ENCODE data around the gene CENPM. TPM values are rescaled to one million over a fixed set of nuclear protein-coding genes. Genes with fewer than 3 reads are reported as not detected.

Gene CENPM
- total and polyA plus RNA-seq, 9 of the 15 experiments (the other 6 are each of a cell fraction or from before 2014, with no cell fraction given): 11.3 to 67.7 (median 32.3) TPM

DNA sequence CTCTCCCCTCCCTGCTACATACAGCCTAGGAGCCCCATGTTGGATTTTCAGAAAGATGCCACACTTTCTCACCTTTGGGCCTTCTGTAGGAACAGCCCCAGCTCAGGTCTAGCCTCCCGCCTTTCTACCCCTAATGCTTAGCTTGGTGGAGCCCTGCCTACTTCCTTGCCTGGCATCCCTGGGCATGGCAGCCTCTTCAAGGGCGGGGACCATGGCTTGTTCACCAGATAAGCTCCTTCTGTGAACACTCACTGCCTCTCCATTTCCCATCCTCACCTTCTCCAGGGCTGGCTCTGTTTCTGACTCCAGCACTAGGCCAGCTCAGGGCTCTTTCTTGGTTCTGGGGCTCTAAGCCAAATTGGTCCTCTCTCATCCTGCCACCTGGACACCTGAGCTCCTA, 23.6 kb upstream of the CENPM start:
- H3K27ac ChIP-seq (ENCODE audit: extremely low read depth, low read depth, low read length): no peak overlapping the region
- H3K27me3 ChIP-seq (ENCODE audit: control insufficient read depth in 2 of 2, insufficient read depth in 2 of 2, low read length in 2 of 2): peaks cover 0 to 29% of the 10 kb centered on the region in 2 experiments; a peak in 4 of 5 replicates
- no peaks in the 10 kb centered on the region for H3K36me3 ChIP-seq (ENCODE audit: control insufficient read depth, insufficient read depth, low read length)
- H3K79me2 ChIP-seq (ENCODE audit: control insufficient read depth, insufficient read depth, low read length): no peaks in the 10 kb centered on the region
- H3K4me3 ChIP-seq: no peak overlapping the region
- peaks cover 4 to 11% of the 10 kb centered on the region in 2 experiments; a peak in 4 of 5 replicates for H3K4me1 ChIP-seq (replicated peaks in 1 of 2; ENCODE audit: control insufficient read depth in 2 of 2, insufficient read depth in 2 of 2, low read length in 2 of 2)
- H3K9me1 ChIP-seq (ENCODE audit: control insufficient read depth, insufficient read depth, low read length): no peaks in the 10 kb centered on the region
- H3K9ac ChIP-seq (ENCODE audit: insufficient read depth in 1 of 2, low read depth in 2 of 2, low read length in 2 of 2): no peak overlapping the region
- ATAC-seq: no peak
- intact Hi-C loops (cut with micrococcal nuclease): no loop called here
- DNase-seq (ENCODE audit: extremely low read depth in 1 of 4, low spot score in 3 of 4): no peak
- TF ChIP-seq, protein P1, sequence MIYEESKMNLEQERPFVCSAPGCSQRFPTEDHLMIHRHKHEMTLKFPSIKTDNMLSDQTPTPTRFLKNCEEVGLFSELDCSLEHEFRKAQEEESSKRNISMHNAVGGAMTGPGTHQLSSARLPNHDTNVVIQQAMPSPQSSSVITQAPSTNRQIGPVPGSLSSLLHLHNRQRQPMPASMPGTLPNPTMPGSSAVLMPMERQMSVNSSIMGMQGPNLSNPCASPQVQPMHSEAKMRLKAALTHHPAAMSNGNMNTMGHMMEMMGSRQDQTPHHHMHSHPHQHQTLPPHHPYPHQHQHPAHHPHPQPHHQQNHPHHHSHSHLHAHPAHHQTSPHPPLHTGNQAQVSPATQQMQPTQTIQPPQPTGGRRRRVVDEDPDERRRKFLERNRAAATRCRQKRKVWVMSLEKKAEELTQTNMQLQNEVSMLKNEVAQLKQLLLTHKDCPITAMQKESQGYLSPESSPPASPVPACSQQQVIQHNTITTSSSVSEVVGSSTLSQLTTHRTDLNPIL (CRISPR knock-in tag; IDR thresholded peaks at IDR 0.05): no peak
- TF ChIP-seq ETV1 (tag; conservative IDR thresholded peaks at IDR 0.05; ENCODE audit: low read depth): no peak
- no peak for TF ChIP-seq ILF3 (IDR thresholded peaks at IDR 0.05; ENCODE audit: borderline replicate concordance)
- H3K4me2 ChIP-seq (ENCODE audit: insufficient read depth, low read length): no peak overlapping the region
- no peaks in the 10 kb centered on the region for H4K20me1 ChIP-seq (replicated peaks; ENCODE audit: control insufficient read depth, insufficient read depth, low read length)
- POLR2A ChIA-PET: interaction anchor here (0.6 kb wide), 1 partner anchor 115 kb away, joined by 3 read pairs; no protein-coding TSS in a partner anchor
- in situ Hi-C loops (cut with MboI): loop anchor here (25.0 kb wide), 1 partner anchor 467 kb away; the partner anchor contains the start of gene NFAM1
- H2AFZ ChIP-seq (ENCODE audit: low read depth, low read length): no peak overlapping the region
- no TSS peak for BruUV-seq (replicated peaks)
- CTCF ChIA-PET (ENCODE audit: low intra/inter-chr PET ratio): no interaction called here
- no peaks in the 10 kb centered on the region for H3K9me3 ChIP-seq (replicated peaks; ENCODE audit: control insufficient read depth, insufficient read depth, low read depth, low read length)
- 10% methylated on average over 2 of the region's 2 CpGs for WGBS (ENCODE audit: insufficient coverage, low coverage, missing lambda C conversion rate)
- FAIRE-seq: no peak

All from K562 (cell line).